Activated T-cell treated with anti-CD3 and anti-CD28 coated beads, Interleukin-2, amount 50 U/mL, for 48 hours (primary cell): ENCODE results near the gene CCND1.
A peak's percentile ranks its signal among the peaks of the same experiment; 100 is the strongest.
"Not testable (repeated sequence)": the region's sequence is repeated elsewhere in the genome, so short reads cannot be mapped to it uniquely, and the experiment has no call there.

Source experiments
- DNase-seq, 2 experiments: peaks; one replicate each; pipeline ENCODE4 v3.0.0-alpha.2; 2020

The CCND1 gene

GRCh38 chr11:69618237-69618636 lies 22.7 kb upstream of the CCND1 start:
- no peak for DNase-seq

- no peak for DNase-seq
Observed at GRCh38 chr11:69620683-69621290, 20.2 kb upstream of the CCND1 start.

GRCh38 chr11:69622097-69622681 lies 18.8 kb upstream of the CCND1 start:
- DNase-seq = not testable (repeated sequence)

- no peak for DNase-seq
Observed at GRCh38 chr11:69624293-69624692, 16.7 kb upstream of the CCND1 start.

GRCh38 chr11:69625476-69625875 lies 15.5 kb upstream of the CCND1 start:
- no peak for DNase-seq

GRCh38 chr11:69627551-69627950 lies 13.4 kb upstream of the CCND1 start:
- no peak for DNase-seq

GRCh38 chr11:69630017-69630416 lies 10.9 kb upstream of the CCND1 start:
- no peak for DNase-seq

GRCh38 chr11:69630424-69630823 lies 10.5 kb upstream of the CCND1 start:
- DNase-seq = no peak

- DNase-seq = no peak
Observed at GRCh38 chr11:69632900-69633299, 8.1 kb upstream of the CCND1 start.

GRCh38 chr11:69634069-69634468 lies 6.9 kb upstream of the CCND1 start:
- DNase-seq = no peak

GRCh38 chr11:69634590-69634989 lies 6.4 kb upstream of the CCND1 start:
- DNase-seq = no peak

GRCh38 chr11:69635195-69635594 lies 5.8 kb upstream of the CCND1 start:
- DNase-seq = no peak

- no peak for DNase-seq
Observed at GRCh38 chr11:69635804-69636511, 5.0 kb upstream of the CCND1 start.

- DNase-seq = peak in 1 of 2 experiments; percentile 39
Observed at GRCh38 chr11:69636512-69637197, 4.3 kb upstream of the CCND1 start.

GRCh38 chr11:69637198-69637940 lies 3.6 kb upstream of the CCND1 start:
- peak in 1 of 2 experiments; percentile 23 for DNase-seq

- DNase-seq = peak in 1 of 2 experiments; percentile 42
Observed at GRCh38 chr11:69637941-69638871, 2.8 kb upstream of the CCND1 start.

- DNase-seq = peak in 1 of 2 experiments; percentile 50
Observed at GRCh38 chr11:69638941-69639681, 1.8 kb upstream of the CCND1 start.

- DNase-seq = no peak
Observed at GRCh38 chr11:69639831-69640230, 1.1 kb upstream of the CCND1 start.

GRCh38 chr11:69640260-69640994 lies 529 bp upstream of the CCND1 start:
- DNase-seq = peak in 1 of 2 experiments; percentile 40
